Activated CD8-positive, alpha-beta T cell treated with anti-CD3 and anti-CD28 coated beads, Interleukin-2, amount 10 ng/mL, durations not matched to agents 7 days and 5 days (primary cell): ENCODE measurements around the gene FH. TPM values are rescaled to one million over a fixed set of nuclear protein-coding genes. Genes with fewer than 3 reads are reported as not detected.

Experiments used
- ATAC-seq: fragments of 150-1000 bp; cut with Tn5 transposase; one replicate; pipeline ENCODE4 v1.10.0; 2021; ENCODE audit warnings: moderate library complexity
- CTCF ChIA-PET: fragments of 350-600 bp; sonication (Branson Sonifier 250); formaldehyde crosslinking; loops from one replicate; lab custom pipeline; 2021; ENCODE audit warnings: antibody characterized with exemption; lab: Charles Lee
- POLR2A ChIA-PET: fragments of 350-600 bp; sonication (Branson Sonifier 250); formaldehyde crosslinking; loops from one replicate; lab custom pipeline; 2021; ENCODE audit warnings: antibody characterized with exemption; lab: Charles Lee
- DNase-seq: peaks from one replicate; pipeline ENCODE4 v3.0.0-alpha.2; 2020
- H3K27ac Mint-ChIP-seq: one replicate; pipeline ENCODE4 v1.8.0; 2021; ENCODE audit warnings: mild to moderate bottlenecking, mixed read lengths
- H3K27me3 Mint-ChIP-seq: one replicate; pipeline ENCODE4 v1.8.0; 2021; ENCODE audit warnings: low read depth, mixed read lengths
- H3K36me3 Mint-ChIP-seq: one replicate; pipeline ENCODE4 v1.8.0; 2021; ENCODE audit warnings: low read depth, mixed read lengths
- H3K4me1 Mint-ChIP-seq: one replicate; pipeline ENCODE4 v1.8.0; 2021; ENCODE audit warnings: low read depth, mixed read lengths
- H3K4me3 Mint-ChIP-seq: one replicate; pipeline ENCODE4 v1.8.0; 2021; ENCODE audit warnings: mild to moderate bottlenecking, mixed read lengths
- H3K9me3 Mint-ChIP-seq: one replicate; pipeline ENCODE4 v1.8.0; 2022; ENCODE audit warnings: mixed read lengths; ENCODE audit not compliant: insufficient read depth
- total RNA-seq, 2 experiments: library from RNA; stranded (reverse); gene quantifications; one replicate each; pipeline ENCODE4 v1.2.3, GENCODE V29; 2021

Gene FH
- total RNA-seq = 10 to 100 TPM; 75.9 to 78.3 TPM

GRCh38 chr1:241519308-241520079, at the start of gene FH:
Gene FH, minus strand, starts transcription at chr1:241519755. Its CDS starts 33 bp downstream, at chr1:241519722.
- peak within 1 kb of the TSS; percentile 85 for H3K27ac Mint-ChIP-seq
- H3K36me3 Mint-ChIP-seq = peaks cover 18% of the 10 kb centered on the region
- H3K9me3 Mint-ChIP-seq = no peaks in the 10 kb centered on the region
- POLR2A ChIA-PET = interaction anchor here (0.6 to 1.1 kb wide), 4 partner anchors 11 to 561 kb away, joined by 3 to 6 read pairs (median 3); partner anchors contain the start of genes CHML and OPN3
- H3K4me3 Mint-ChIP-seq = peak within 1 kb of the TSS; percentile 90
- H3K27me3 Mint-ChIP-seq = peaks cover 24% of the 10 kb centered on the region
- H3K4me1 Mint-ChIP-seq = peaks cover 21% of the 10 kb centered on the region
- ATAC-seq (peak; percentile 98), DNase-seq (peak; percentile 96)
- CTCF ChIA-PET = interaction anchor here (1.0 to 2.3 kb wide), 6 partner anchors 11 to 495 kb away, joined by 3 to 11 read pairs (median 4); partner anchors contain the start of gene KMO

- Mint-ChIP-seq H3K4me1 (no peaks in the 10 kb centered on the region), H3K36me3 (no peaks in the 10 kb centered on the region), H3K9me3 (no peaks in the 10 kb centered on the region), H3K4me3 (no peak overlapping the region), H3K27ac (no peak overlapping the region), H3K27me3 (no peaks in the 10 kb centered on the region)
- DNase-seq (no peak), ATAC-seq (no peak)
- POLR2A ChIA-PET = no interaction called here
- CTCF ChIA-PET = no interaction called here
These were observed 41.3 kb upstream of the FH start for GRCh38 chr1:241560849-241561187.

GRCh38 chr1:241560146-241560848, 40.7 kb upstream of the FH start:
- no peak for DNase-seq
- CTCF ChIA-PET = no interaction called here
- no peaks in the 10 kb centered on the region for H3K36me3 Mint-ChIP-seq
- POLR2A ChIA-PET = no interaction called here
- H3K9me3 Mint-ChIP-seq = no peaks in the 10 kb centered on the region
- ATAC-seq = no peak
- H3K27ac Mint-ChIP-seq = no peak overlapping the region
- no peaks in the 10 kb centered on the region for H3K27me3 Mint-ChIP-seq
- H3K4me1 Mint-ChIP-seq = no peaks in the 10 kb centered on the region
- H3K4me3 Mint-ChIP-seq = no peak overlapping the region

- Mint-ChIP-seq H3K36me3 (no peaks in the 10 kb centered on the region), H3K4me1 (peaks cover 1% of the 10 kb centered on the region), H3K4me3 (no peak overlapping the region), H3K27me3 (no peaks in the 10 kb centered on the region), H3K27ac (no peak overlapping the region), H3K9me3 (no peaks in the 10 kb centered on the region)
- ATAC-seq (no peak), DNase-seq (no peak)
- CTCF ChIA-PET = no interaction called here
- POLR2A ChIA-PET = no interaction called here
These were observed 38.1 kb upstream of the FH start for GRCh38 chr1:241557551-241558193.

GRCh38 chr1:241557031-241557430, 37.5 kb upstream of the FH start:
- no peaks in the 10 kb centered on the region for H3K27me3 Mint-ChIP-seq
- no peaks in the 10 kb centered on the region for H3K9me3 Mint-ChIP-seq
- no peak overlapping the region for H3K4me3 Mint-ChIP-seq
- no peak for ATAC-seq
- no peak overlapping the region for H3K27ac Mint-ChIP-seq
- H3K36me3 Mint-ChIP-seq = no peaks in the 10 kb centered on the region
- H3K4me1 Mint-ChIP-seq = peaks cover 5% of the 10 kb centered on the region
- CTCF ChIA-PET = no interaction called here
- no peak for DNase-seq
- POLR2A ChIA-PET = no interaction called here

GRCh38 chr1:241555526-241555925, 36.0 kb upstream of the FH start:
- POLR2A ChIA-PET = interaction anchor here (0.6 kb wide), 1 partner anchor 36 kb away, joined by 3 read pairs; no protein-coding TSS in a partner anchor
- CTCF ChIA-PET = interaction anchor here (1.2 kb wide), 1 partner anchor 23 kb away, joined by 3 read pairs; the partner anchor contains the start of gene KMO
- ATAC-seq (no peak), DNase-seq (no peak)
- Mint-ChIP-seq H3K36me3 (no peaks in the 10 kb centered on the region), H3K27me3 (no peaks in the 10 kb centered on the region), H3K4me1 (peaks cover 17% of the 10 kb centered on the region), H3K9me3 (no peaks in the 10 kb centered on the region), H3K4me3 (no peak overlapping the region), H3K27ac (no peak overlapping the region)

GRCh38 chr1:241553886-241554592, 34.5 kb upstream of the FH start:
- H3K27me3 Mint-ChIP-seq = no peaks in the 10 kb centered on the region
- peaks cover 17% of the 10 kb centered on the region for H3K4me1 Mint-ChIP-seq
- H3K9me3 Mint-ChIP-seq = no peaks in the 10 kb centered on the region
- ChIA-PET CTCF (no interaction called here), POLR2A (interaction anchor here (0.6 kb wide), 1 partner anchor 360 kb away, joined by 4 read pairs; no protein-coding TSS in a partner anchor)
- H3K27ac Mint-ChIP-seq = no peak overlapping the region
- H3K36me3 Mint-ChIP-seq = no peaks in the 10 kb centered on the region
- no peak for DNase-seq
- no peak for ATAC-seq
- H3K4me3 Mint-ChIP-seq = no peak overlapping the region

- DNase-seq (peak; percentile 35), ATAC-seq (peak; percentile 81)
- Mint-ChIP-seq H3K27me3 (no peaks in the 10 kb centered on the region), H3K27ac (peak overlapping the region; percentile 80), H3K4me1 (peaks cover 17% of the 10 kb centered on the region), H3K36me3 (no peaks in the 10 kb centered on the region), H3K4me3 (peak overlapping the region; percentile 59), H3K9me3 (no peaks in the 10 kb centered on the region)
- POLR2A ChIA-PET = no interaction called here
- CTCF ChIA-PET = interaction anchor here (1.8 kb wide), 1 partner anchor 59 kb away, joined by 6 read pairs; no protein-coding TSS in a partner anchor
These were observed 32.4 kb upstream of the FH start for GRCh38 chr1:241551759-241552638.

- POLR2A ChIA-PET = no interaction called here
- no peak overlapping the region for H3K27ac Mint-ChIP-seq
- H3K9me3 Mint-ChIP-seq = no peaks in the 10 kb centered on the region
- H3K36me3 Mint-ChIP-seq = no peaks in the 10 kb centered on the region
- CTCF ChIA-PET = interaction anchor here (0.7 to 1.5 kb wide), 3 partner anchors 18 to 61 kb away, joined by 3 to 6 read pairs (median 3); partner anchors contain the start of gene KMO
- H3K4me3 Mint-ChIP-seq = no peak overlapping the region
- H3K27me3 Mint-ChIP-seq = no peaks in the 10 kb centered on the region
- peaks cover 17% of the 10 kb centered on the region for H3K4me1 Mint-ChIP-seq
- no peak for ATAC-seq
- no peak for DNase-seq
These were observed 30.8 kb upstream of the FH start for GRCh38 chr1:241550318-241550717.

- POLR2A ChIA-PET = no interaction called here
- H3K27ac Mint-ChIP-seq = no peak overlapping the region
- H3K27me3 Mint-ChIP-seq = no peaks in the 10 kb centered on the region
These were observed 28.5 kb upstream of the FH start for GRCh38 chr1:241548008-241548407.

More at GRCh38 chr1:241548008-241548407, 28.5 kb upstream of the FH start:
- CTCF ChIA-PET = no interaction called here
- no peaks in the 10 kb centered on the region for H3K9me3 Mint-ChIP-seq
- no peak for ATAC-seq
- no peaks in the 10 kb centered on the region for H3K36me3 Mint-ChIP-seq
- peaks cover 17% of the 10 kb centered on the region for H3K4me1 Mint-ChIP-seq
- H3K4me3 Mint-ChIP-seq = no peak overlapping the region
- DNase-seq = no peak
